HEK293 (cell line): ENCODE results near the gene ADCY4.
A peak's percentile ranks its signal among the peaks of the same experiment; 100 is the strongest.

ENCODE experiments used
- IKZF3 ChIP-seq: fragments of 450-650 bp; IDR thresholded peaks from 2 replicates; pipeline ENCODE4 v1.5.0; 2018; ENCODE audit warnings: missing biosample characterization, mild to moderate bottlenecking, missing genetic modification characterization, moderate library complexity
- KLF17 ChIP-seq: fragments of 450-650 bp; formaldehyde crosslinking; IDR thresholded peaks from 2 replicates; pipeline ENCODE4 v1.5.1; 2016; ENCODE audit warnings: missing biosample characterization, missing genetic modification characterization
- KLF9 ChIP-seq: fragments of 450-650 bp; formaldehyde crosslinking; IDR thresholded peaks from 2 replicates; pipeline ENCODE4 v1.5.1; 2016; ENCODE audit warnings: missing biosample characterization, missing genetic modification characterization, low read depth
- OVOL3 ChIP-seq: fragments of 450-650 bp; formaldehyde crosslinking; IDR thresholded peaks from 2 replicates; pipeline ENCODE4 v1.5.1; 2016; ENCODE audit warnings: missing biosample characterization, missing genetic modification characterization
- PBX3 ChIP-seq: sonication (generic); formaldehyde crosslinking; IDR thresholded peaks from 2 replicates; pipeline ENCODE4 v1.8.1; 2022; ENCODE audit warnings: mild to moderate bottlenecking, moderate library complexity, missing genetic modification reagents
- RBAK ChIP-seq: fragments of 450-650 bp; formaldehyde crosslinking; IDR thresholded peaks from 2 replicates; pipeline ENCODE4 v1.5.1; 2016; ENCODE audit warnings: missing biosample characterization, missing genetic modification characterization
- SALL2 ChIP-seq: fragments of 450-650 bp; formaldehyde crosslinking; IDR thresholded peaks from 2 replicates; pipeline ENCODE4 v1.5.0; 2017; ENCODE audit warnings: missing biosample characterization, mild to moderate bottlenecking, missing genetic modification characterization, borderline replicate concordance
- SP7 ChIP-seq: fragments of 450-650 bp; formaldehyde crosslinking; IDR thresholded peaks from 2 replicates; pipeline ENCODE4 v1.5.1; 2016; ENCODE audit warnings: missing biosample characterization, missing genetic modification characterization
- ZBTB1 ChIP-seq: fragments of 450-650 bp; formaldehyde crosslinking; IDR thresholded peaks from 2 replicates; pipeline ENCODE4 v1.5.1; 2016; ENCODE audit warnings: missing biosample characterization, missing genetic modification characterization
- ZBTB17 ChIP-seq: fragments of 450-650 bp; formaldehyde crosslinking; IDR thresholded peaks from 2 replicates; pipeline ENCODE4 v1.5.1; 2016; ENCODE audit warnings: missing biosample characterization, missing genetic modification characterization
- ZBTB48 ChIP-seq: fragments of 450-650 bp; formaldehyde crosslinking; IDR thresholded peaks from 2 replicates; pipeline ENCODE4 v1.5.1; 2016; ENCODE audit warnings: missing biosample characterization, missing genetic modification characterization
- ZFP69B ChIP-seq: fragments of 450-650 bp; formaldehyde crosslinking; IDR thresholded peaks from 2 replicates; pipeline ENCODE4 v1.5.1; 2016; ENCODE audit warnings: missing biosample characterization, missing genetic modification characterization
- ZNF112 ChIP-seq: fragments of 450-650 bp; formaldehyde crosslinking; IDR thresholded peaks from 2 replicates; pipeline ENCODE4 v1.5.0; 2017; ENCODE audit warnings: missing biosample characterization, missing genetic modification characterization
- ZNF148 ChIP-seq: fragments of 450-650 bp; formaldehyde crosslinking; IDR thresholded peaks from 2 replicates; pipeline ENCODE4 v1.5.0; 2017; ENCODE audit warnings: missing biosample characterization, missing genetic modification characterization, borderline replicate concordance
- ZNF175 ChIP-seq: fragments of 450-650 bp; formaldehyde crosslinking; IDR thresholded peaks from 2 replicates; pipeline ENCODE4 v1.5.1; 2016; ENCODE audit warnings: missing biosample characterization, missing genetic modification characterization
- ZNF239 ChIP-seq: fragments of 450-650 bp; formaldehyde crosslinking; IDR thresholded peaks from 2 replicates; pipeline ENCODE4 v1.5.1; 2016; ENCODE audit warnings: missing biosample characterization, missing genetic modification characterization
- ZNF514 ChIP-seq: fragments of 450-650 bp; formaldehyde crosslinking; IDR thresholded peaks from 2 replicates; pipeline ENCODE4 v1.5.1; 2016; ENCODE audit warnings: missing biosample characterization, missing genetic modification characterization
- TF ChIP-seq, protein P1 (sequence below): fragments of 450-650 bp; formaldehyde crosslinking; conservative IDR thresholded peaks from 2 replicates; pipeline ENCODE4 v1.5.1; 2016; ENCODE audit warnings: low read depth, missing biosample characterization, missing genetic modification characterization
- TF ChIP-seq, protein P2 (sequence below): fragments of 450-650 bp; formaldehyde crosslinking; IDR thresholded peaks from 2 replicates; pipeline ENCODE4 v1.5.1; 2016; ENCODE audit warnings: missing biosample characterization, missing genetic modification characterization
- TF ChIP-seq, protein P3 (sequence below): fragments of 450-650 bp; formaldehyde crosslinking; IDR thresholded peaks from 2 replicates; pipeline ENCODE4 v1.5.1; 2016; ENCODE audit warnings: missing biosample characterization, missing genetic modification characterization
- TF ChIP-seq, protein P4 (sequence below): fragments of 450-650 bp; formaldehyde crosslinking; IDR thresholded peaks from 2 replicates; pipeline ENCODE4 v1.5.1; 2017; ENCODE audit warnings: missing biosample characterization, missing genetic modification characterization

ADCY4 gene

GRCh38 chr14:24271134-24271833 lies 63.6 kb downstream of the ADCY4 start, which contains the start of gene RABGGTA (continued):
- TF ChIP-seq, protein P1, sequence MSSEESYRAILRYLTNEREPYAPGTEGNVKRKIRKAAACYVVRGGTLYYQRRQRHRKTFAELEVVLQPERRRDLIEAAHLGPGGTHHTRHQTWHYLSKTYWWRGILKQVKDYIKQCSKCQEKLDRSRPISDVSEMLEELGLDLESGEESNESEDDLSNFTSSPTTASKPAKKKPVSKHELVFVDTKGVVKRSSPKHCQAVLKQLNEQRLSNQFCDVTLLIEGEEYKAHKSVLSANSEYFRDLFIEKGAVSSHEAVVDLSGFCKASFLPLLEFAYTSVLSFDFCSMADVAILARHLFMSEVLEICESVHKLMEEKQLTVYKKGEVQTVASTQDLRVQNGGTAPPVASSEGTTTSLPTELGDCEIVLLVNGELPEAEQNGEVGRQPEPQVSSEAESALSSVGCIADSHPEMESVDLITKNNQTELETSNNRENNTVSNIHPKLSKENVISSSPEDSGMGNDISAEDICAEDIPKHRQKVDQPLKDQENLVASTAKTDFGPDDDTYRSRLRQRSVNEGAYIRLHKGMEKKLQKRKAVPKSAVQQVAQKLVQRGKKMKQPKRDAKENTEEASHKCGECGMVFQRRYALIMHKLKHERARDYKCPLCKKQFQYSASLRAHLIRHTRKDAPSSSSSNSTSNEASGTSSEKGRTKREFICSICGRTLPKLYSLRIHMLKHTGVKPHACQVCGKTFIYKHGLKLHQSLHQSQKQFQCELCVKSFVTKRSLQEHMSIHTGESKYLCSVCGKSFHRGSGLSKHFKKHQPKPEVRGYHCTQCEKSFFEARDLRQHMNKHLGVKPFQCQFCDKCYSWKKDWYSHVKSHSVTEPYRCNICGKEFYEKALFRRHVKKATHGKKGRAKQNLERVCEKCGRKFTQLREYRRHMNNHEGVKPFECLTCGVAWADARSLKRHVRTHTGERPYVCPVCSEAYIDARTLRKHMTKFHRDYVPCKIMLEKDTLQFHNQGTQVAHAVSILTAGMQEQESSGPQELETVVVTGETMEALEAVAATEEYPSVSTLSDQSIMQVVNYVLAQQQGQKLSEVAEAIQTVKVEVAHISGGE (tag by site-specific recombination) = peak; percentile 77
- no peak for TF ChIP-seq RBAK (tag by site-specific recombination)
- peak; percentile 94 for TF ChIP-seq ZFP69B
- TF ChIP-seq ZBTB1 (tag by site-specific recombination) = peak; percentile 29; the same call in 1 of the 2 replicates
- peak; percentile 45; the same call in 1 of the 2 replicates for TF ChIP-seq KLF9
- TF ChIP-seq, protein P2, sequence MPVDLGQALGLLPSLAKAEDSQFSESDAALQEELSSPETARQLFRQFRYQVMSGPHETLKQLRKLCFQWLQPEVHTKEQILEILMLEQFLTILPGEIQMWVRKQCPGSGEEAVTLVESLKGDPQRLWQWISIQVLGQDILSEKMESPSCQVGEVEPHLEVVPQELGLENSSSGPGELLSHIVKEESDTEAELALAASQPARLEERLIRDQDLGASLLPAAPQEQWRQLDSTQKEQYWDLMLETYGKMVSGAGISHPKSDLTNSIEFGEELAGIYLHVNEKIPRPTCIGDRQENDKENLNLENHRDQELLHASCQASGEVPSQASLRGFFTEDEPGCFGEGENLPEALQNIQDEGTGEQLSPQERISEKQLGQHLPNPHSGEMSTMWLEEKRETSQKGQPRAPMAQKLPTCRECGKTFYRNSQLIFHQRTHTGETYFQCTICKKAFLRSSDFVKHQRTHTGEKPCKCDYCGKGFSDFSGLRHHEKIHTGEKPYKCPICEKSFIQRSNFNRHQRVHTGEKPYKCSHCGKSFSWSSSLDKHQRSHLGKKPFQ (tag by site-specific recombination) = no peak
- TF ChIP-seq, protein P3, sequence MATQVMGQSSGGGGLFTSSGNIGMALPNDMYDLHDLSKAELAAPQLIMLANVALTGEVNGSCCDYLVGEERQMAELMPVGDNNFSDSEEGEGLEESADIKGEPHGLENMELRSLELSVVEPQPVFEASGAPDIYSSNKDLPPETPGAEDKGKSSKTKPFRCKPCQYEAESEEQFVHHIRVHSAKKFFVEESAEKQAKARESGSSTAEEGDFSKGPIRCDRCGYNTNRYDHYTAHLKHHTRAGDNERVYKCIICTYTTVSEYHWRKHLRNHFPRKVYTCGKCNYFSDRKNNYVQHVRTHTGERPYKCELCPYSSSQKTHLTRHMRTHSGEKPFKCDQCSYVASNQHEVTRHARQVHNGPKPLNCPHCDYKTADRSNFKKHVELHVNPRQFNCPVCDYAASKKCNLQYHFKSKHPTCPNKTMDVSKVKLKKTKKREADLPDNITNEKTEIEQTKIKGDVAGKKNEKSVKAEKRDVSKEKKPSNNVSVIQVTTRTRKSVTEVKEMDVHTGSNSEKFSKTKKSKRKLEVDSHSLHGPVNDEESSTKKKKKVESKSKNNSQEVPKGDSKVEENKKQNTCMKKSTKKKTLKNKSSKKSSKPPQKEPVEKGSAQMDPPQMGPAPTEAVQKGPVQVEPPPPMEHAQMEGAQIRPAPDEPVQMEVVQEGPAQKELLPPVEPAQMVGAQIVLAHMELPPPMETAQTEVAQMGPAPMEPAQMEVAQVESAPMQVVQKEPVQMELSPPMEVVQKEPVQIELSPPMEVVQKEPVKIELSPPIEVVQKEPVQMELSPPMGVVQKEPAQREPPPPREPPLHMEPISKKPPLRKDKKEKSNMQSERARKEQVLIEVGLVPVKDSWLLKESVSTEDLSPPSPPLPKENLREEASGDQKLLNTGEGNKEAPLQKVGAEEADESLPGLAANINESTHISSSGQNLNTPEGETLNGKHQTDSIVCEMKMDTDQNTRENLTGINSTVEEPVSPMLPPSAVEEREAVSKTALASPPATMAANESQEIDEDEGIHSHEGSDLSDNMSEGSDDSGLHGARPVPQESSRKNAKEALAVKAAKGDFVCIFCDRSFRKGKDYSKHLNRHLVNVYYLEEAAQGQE (tag by site-specific recombination) = peak; percentile 60; the same call in 1 of the 2 replicates
- peak; percentile 74 for TF ChIP-seq PBX3 (CRISPR knock-in tag)
- 0 out of 2 replicates have a peak, but pooled peaks have one; percentile 38 for TF ChIP-seq SP7 (tag by site-specific recombination)
- no peak; the same call in none of the 2 replicates for TF ChIP-seq ZBTB17 (tag by site-specific recombination)
- TF ChIP-seq KLF17 (tag by site-specific recombination) = peak; percentile 59; the same call in 1 of the 2 replicates
- no peak for TF ChIP-seq ZNF148
- TF ChIP-seq ZNF175 (tag by site-specific recombination) = no peak
- TF ChIP-seq ZNF112 (tag by site-specific recombination) = no peak
- no peak for TF ChIP-seq SALL2 (tag by site-specific recombination)
- TF ChIP-seq, protein P4, sequence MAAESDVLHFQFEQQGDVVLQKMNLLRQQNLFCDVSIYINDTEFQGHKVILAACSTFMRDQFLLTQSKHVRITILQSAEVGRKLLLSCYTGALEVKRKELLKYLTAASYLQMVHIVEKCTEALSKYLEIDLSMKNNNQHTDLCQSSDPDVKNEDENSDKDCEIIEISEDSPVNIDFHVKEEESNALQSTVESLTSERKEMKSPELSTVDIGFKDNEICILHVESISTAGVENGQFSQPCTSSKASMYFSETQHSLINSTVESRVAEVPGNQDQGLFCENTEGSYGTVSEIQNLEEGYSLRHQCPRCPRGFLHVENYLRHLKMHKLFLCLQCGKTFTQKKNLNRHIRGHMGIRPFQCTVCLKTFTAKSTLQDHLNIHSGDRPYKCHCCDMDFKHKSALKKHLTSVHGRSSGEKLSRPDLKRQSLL (tag by site-specific recombination) = no peak
- TF ChIP-seq ZNF239 (tag by site-specific recombination) = no peak
- no peak for TF ChIP-seq ZNF514 (tag by site-specific recombination)
- no peak for TF ChIP-seq ZBTB48
- TF ChIP-seq OVOL3 = no peak
- peak; percentile 33; the same call in 1 of the 2 replicates for TF ChIP-seq IKZF3 (tag by site-specific recombination)
